ENCODE data around the gene FUBP3.

FUBP3 gene

DNA sequence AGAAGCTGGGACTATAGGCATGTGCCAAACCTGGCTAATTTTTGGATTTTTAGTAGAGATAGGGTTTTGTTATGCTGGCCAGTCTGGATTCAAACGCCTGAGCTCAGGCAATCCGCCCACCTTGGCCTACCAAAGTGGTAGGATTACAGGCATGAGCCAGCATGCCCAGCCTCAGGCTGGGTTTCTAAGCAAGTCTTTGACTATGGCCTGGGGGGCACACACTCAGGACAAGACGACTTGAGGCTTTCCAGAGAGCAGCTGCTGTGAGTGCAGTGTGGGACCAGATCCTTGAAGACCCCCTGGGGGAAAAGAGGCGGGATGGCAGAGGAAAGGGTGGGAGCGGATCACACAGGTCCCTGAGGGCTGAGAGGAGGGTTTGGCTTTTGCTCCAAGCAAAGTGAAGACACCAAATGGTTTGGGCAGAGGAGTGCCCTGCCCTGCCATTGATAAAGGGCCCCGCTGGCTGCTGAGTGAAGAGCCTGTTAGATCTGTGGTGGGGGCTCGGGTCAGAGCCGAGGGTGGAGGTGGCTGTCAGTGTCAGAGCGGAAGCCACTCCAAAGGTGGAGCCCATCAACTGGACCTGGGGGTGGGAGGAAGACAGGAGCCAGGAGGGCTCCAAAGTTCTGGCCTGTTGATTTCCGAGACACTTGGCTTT lies 46.8 kb upstream of the FUBP3 start:
- Histone ChIP-seq H3K27ac (ENCODE audit: low read depth, low read length) (no peak overlapping the region), H3K36me3 (ENCODE audit: control insufficient read depth, low read length) (no peaks in the 10 kb centered on the region), H4K20me1 (ENCODE audit: control insufficient read depth, insufficient read depth, low read depth, low read length) (no peaks in the 10 kb centered on the region), H3K4me2 (ENCODE audit: low read length) (no peak overlapping the region), H3K27me3 (ENCODE audit: control insufficient read depth, low read length) (peaks cover 8% of the 10 kb centered on the region), H3K4me3 (ENCODE audit: low read length) (no peak overlapping the region), H3K9me2 (replicated peaks; ENCODE audit: control insufficient read depth, low read length) (no peaks in the 10 kb centered on the region), H3K79me2 (ENCODE audit: control insufficient read depth, low read length) (no peaks in the 10 kb centered on the region), H3F3A (ENCODE audit: control insufficient read depth, insufficient read depth) (no peaks in the 10 kb centered on the region), H3K4me1 (ENCODE audit: control insufficient read depth, low read length) (no peaks in the 10 kb centered on the region), H3K9me3 (ENCODE audit: control insufficient read depth, insufficient read depth, low read length) (no peaks in the 10 kb centered on the region)
- no peak for TF ChIP-seq EZH2phosphoT487 (IDR thresholded peaks at IDR 0.05; ENCODE audit: borderline replicate concordance, low read length)
- TF ChIP-seq, protein P1, sequence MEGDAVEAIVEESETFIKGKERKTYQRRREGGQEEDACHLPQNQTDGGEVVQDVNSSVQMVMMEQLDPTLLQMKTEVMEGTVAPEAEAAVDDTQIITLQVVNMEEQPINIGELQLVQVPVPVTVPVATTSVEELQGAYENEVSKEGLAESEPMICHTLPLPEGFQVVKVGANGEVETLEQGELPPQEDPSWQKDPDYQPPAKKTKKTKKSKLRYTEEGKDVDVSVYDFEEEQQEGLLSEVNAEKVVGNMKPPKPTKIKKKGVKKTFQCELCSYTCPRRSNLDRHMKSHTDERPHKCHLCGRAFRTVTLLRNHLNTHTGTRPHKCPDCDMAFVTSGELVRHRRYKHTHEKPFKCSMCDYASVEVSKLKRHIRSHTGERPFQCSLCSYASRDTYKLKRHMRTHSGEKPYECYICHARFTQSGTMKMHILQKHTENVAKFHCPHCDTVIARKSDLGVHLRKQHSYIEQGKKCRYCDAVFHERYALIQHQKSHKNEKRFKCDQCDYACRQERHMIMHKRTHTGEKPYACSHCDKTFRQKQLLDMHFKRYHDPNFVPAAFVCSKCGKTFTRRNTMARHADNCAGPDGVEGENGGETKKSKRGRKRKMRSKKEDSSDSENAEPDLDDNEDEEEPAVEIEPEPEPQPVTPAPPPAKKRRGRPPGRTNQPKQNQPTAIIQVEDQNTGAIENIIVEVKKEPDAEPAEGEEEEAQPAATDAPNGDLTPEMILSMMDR (IDR thresholded peaks at IDR 0.05; ENCODE audit: low read depth, low read length, poor library complexity, severe bottlenecking), result no peak

DNA sequence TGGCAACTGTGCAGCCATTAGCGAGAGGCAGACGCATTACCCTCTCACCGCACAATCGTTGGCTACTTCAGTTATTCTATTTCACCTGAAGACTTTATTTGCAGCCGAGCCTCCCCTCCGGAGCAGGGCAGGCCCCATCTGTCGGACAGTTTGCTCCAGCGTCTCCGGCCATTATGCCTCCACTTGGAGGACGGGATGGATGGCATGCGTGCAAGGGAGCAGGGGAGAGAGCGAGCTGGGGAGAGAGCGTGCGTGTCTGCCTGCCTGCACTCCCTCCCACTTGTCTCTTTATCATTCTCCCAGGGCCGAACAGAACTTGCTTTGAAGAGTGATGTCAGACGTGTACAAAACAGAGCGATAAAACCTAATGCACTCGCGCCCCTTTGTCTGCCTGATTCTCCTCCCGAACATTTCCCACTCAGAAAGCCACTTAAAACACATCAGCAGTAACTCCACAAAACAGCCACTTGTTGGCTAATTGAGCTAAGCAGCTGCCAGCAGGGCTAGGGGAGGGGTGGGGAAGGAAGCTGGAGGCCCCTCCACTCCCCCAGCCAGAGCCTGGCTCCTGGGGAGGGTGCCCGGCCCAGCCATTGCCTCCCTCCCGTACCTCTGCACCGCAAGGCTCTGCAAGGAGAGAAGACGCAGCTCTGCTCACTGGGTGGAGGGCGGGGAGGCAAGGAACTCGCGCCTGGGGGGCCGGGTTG lies 43.4 kb upstream of the FUBP3 start:
- no peak overlapping the region for H3K4me3 ChIP-seq (ENCODE audit: low read length)
- H3K9me3 ChIP-seq (ENCODE audit: control insufficient read depth, insufficient read depth, low read length), result no peaks in the 10 kb centered on the region
- H3K27ac ChIP-seq (ENCODE audit: low read depth, low read length), result no peak overlapping the region
- no peak overlapping the region for H3K4me2 ChIP-seq (ENCODE audit: low read length)
- no peaks in the 10 kb centered on the region for H3K36me3 ChIP-seq (ENCODE audit: control insufficient read depth, low read length)
- TF ChIP-seq EZH2phosphoT487 (IDR thresholded peaks at IDR 0.05; ENCODE audit: borderline replicate concordance, low read length), result no peak
- TF ChIP-seq, protein P1 (IDR thresholded peaks at IDR 0.05; ENCODE audit: low read depth, low read length, poor library complexity, severe bottlenecking), result no peak
- H3F3A ChIP-seq (ENCODE audit: control insufficient read depth, insufficient read depth), result no peaks in the 10 kb centered on the region
- no peaks in the 10 kb centered on the region for H3K79me2 ChIP-seq (ENCODE audit: control insufficient read depth, low read length)
- no peaks in the 10 kb centered on the region for H3K9me2 ChIP-seq (replicated peaks; ENCODE audit: control insufficient read depth, low read length)
- H3K27me3 ChIP-seq (ENCODE audit: control insufficient read depth, low read length), result peaks cover 21% of the 10 kb centered on the region
- no peaks in the 10 kb centered on the region for H4K20me1 ChIP-seq (ENCODE audit: control insufficient read depth, insufficient read depth, low read depth, low read length)
- no peaks in the 10 kb centered on the region for H3K4me1 ChIP-seq (ENCODE audit: control insufficient read depth, low read length)

DNA sequence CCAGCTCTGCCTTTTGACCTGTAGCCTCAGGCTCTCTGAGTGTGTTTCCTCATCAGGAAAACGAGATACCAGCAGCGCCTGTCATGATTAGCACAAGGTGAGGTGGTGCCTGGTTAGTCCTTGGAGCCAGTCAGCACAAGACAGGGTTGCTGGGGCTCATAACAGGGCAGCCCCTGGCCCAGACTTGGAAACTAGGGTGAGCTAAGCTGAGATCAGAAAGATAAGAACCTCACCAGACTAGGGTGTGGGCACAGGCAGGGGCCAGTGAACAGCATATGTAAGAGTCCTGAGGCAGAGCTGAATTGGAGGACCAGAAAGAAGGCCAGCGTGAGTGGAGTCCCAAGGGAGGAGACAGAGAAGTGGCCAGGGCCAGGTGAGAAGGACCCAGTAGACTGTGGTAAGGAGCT lies 42.7 kb upstream of the FUBP3 start:
- H3K27me3 ChIP-seq (ENCODE audit: control insufficient read depth, low read length), result peaks cover 21% of the 10 kb centered on the region
- no peak overlapping the region for H3K4me2 ChIP-seq (ENCODE audit: low read length)
- no peaks in the 10 kb centered on the region for H3K36me3 ChIP-seq (ENCODE audit: control insufficient read depth, low read length)
- no peaks in the 10 kb centered on the region for H3K9me2 ChIP-seq (replicated peaks; ENCODE audit: control insufficient read depth, low read length)
- H3K79me2 ChIP-seq (ENCODE audit: control insufficient read depth, low read length), result no peaks in the 10 kb centered on the region
- H3K9me3 ChIP-seq (ENCODE audit: control insufficient read depth, insufficient read depth, low read length), result no peaks in the 10 kb centered on the region
- no peaks in the 10 kb centered on the region for H3K4me1 ChIP-seq (ENCODE audit: control insufficient read depth, low read length)
- no peak overlapping the region for H3K4me3 ChIP-seq (ENCODE audit: low read length)
- H3K27ac ChIP-seq (ENCODE audit: low read depth, low read length), result no peak overlapping the region
- no peaks in the 10 kb centered on the region for H4K20me1 ChIP-seq (ENCODE audit: control insufficient read depth, insufficient read depth, low read depth, low read length)
- H3F3A ChIP-seq (ENCODE audit: control insufficient read depth, insufficient read depth), result no peaks in the 10 kb centered on the region
- TF ChIP-seq, protein P1 (IDR thresholded peaks at IDR 0.05; ENCODE audit: low read depth, low read length, poor library complexity, severe bottlenecking), result no peak
- TF ChIP-seq EZH2phosphoT487 (IDR thresholded peaks at IDR 0.05; ENCODE audit: borderline replicate concordance, low read length), result no peak

Measured in DOHH2 (cell line).